Astrocyte (in vitro differentiated cells and primary cell): Measurements from ENCODE around the gene IL36A. TPM values are rescaled to one million over a fixed set of nuclear protein-coding genes. Genes with fewer than 3 reads are reported as not detected.

Source experiments
- DNase-seq: peaks from one replicate; pipeline ENCODE4 v3.0.0-alpha.2; 2010; ENCODE audit warnings: low read depth
- FAIRE-seq: peaks from 2 replicates; lab custom pipeline; 2011; peaks lifted over from hg19 to GRCh38; lab: Jason Lieb, UNC
- H2AFZ ChIP-seq: 2 replicates; pipeline ENCODE4 v1.6.0; 2012; ENCODE audit warnings: low read depth, low read length, inconsistent platforms
- H3K27ac ChIP-seq: 2 replicates; pipeline ENCODE4 v1.5.1; 2011; ENCODE audit warnings: low read depth, low read length, inconsistent platforms
- H3K27me3 ChIP-seq: 2 replicates; pipeline ENCODE4 v1.6.0; 2011; ENCODE audit warnings: low read length, inconsistent platforms; ENCODE audit not compliant: insufficient read depth
- H3K36me3 ChIP-seq: 2 replicates; pipeline ENCODE4 v1.5.1; 2011; ENCODE audit warnings: low read length, inconsistent platforms; ENCODE audit not compliant: insufficient read depth
- H3K4me1 ChIP-seq: 2 replicates; pipeline ENCODE4 v1.5.1; 2011; ENCODE audit warnings: low read length, inconsistent platforms; ENCODE audit not compliant: insufficient read depth
- H3K4me2 ChIP-seq: 2 replicates; pipeline ENCODE4 v1.6.0; 2012; ENCODE audit warnings: low read length, inconsistent platforms
- H3K4me3 ChIP-seq: 2 replicates; pipeline ENCODE4 v1.5.1; 2011; ENCODE audit warnings: low read depth, mild to moderate bottlenecking, low read length, inconsistent platforms; ENCODE audit not compliant: insufficient read depth
- H3K79me2 ChIP-seq: 2 replicates; pipeline ENCODE4 v1.6.0; 2012; ENCODE audit warnings: mild to moderate bottlenecking, low read length, inconsistent platforms; ENCODE audit not compliant: insufficient read depth
- H3K9ac ChIP-seq: 2 replicates; pipeline ENCODE4 v1.6.0; 2012; ENCODE audit warnings: mild to moderate bottlenecking, low read length, inconsistent platforms
- H3K9me3 ChIP-seq: 2 replicates; pipeline ENCODE4 v1.5.1; 2012; ENCODE audit warnings: low read depth, mild to moderate bottlenecking, low read length, inconsistent platforms; ENCODE audit not compliant: insufficient read depth
- H4K20me1 ChIP-seq: 2 replicates; pipeline ENCODE4 v1.6.0; 2012; ENCODE audit warnings: low read length, inconsistent platforms; ENCODE audit not compliant: insufficient read depth
- H3K27ac Mint-ChIP-seq: one replicate; pipeline ENCODE4 v1.8.0; 2021; ENCODE audit warnings: mild to moderate bottlenecking, mixed read lengths; ENCODE audit not compliant: unreplicated experiment
- H3K27me3 Mint-ChIP-seq: one replicate; pipeline ENCODE4 v1.8.0; 2021; ENCODE audit warnings: low read depth, mixed read lengths; ENCODE audit not compliant: unreplicated experiment
- H3K36me3 Mint-ChIP-seq: one replicate; pipeline ENCODE4 v1.8.0; 2021; ENCODE audit warnings: low read depth, mixed read lengths; ENCODE audit not compliant: unreplicated experiment
- H3K4me1 Mint-ChIP-seq: one replicate; pipeline ENCODE4 v1.8.0; 2021; ENCODE audit warnings: low read depth, mixed read lengths; ENCODE audit not compliant: unreplicated experiment
- H3K4me3 Mint-ChIP-seq: one replicate; pipeline ENCODE4 v1.8.0; 2021; ENCODE audit warnings: mild to moderate bottlenecking, moderate library complexity, mixed read lengths; ENCODE audit not compliant: unreplicated experiment
- H3K9me3 Mint-ChIP-seq: one replicate; pipeline ENCODE4 v1.8.0; 2021; ENCODE audit warnings: mild to moderate bottlenecking, mixed read lengths; ENCODE audit not compliant: unreplicated experiment
- EZH2 ChIP-seq: IDR thresholded peaks from 2 replicates; pipeline ENCODE4 v1.6.1; 2012; ENCODE audit warnings: mild to moderate bottlenecking, low read length, inconsistent platforms; ENCODE audit not compliant: insufficient read depth
- total RNA-seq: library from RNA; stranded (reverse); gene quantifications from 2 replicates; pipeline ENCODE4 v1.2.1, GENCODE V29; 2021
- TF ChIP-seq, protein P1 (sequence below): IDR thresholded peaks from 2 replicates; pipeline ENCODE4 v1.5.1; 2011; ENCODE audit warnings: low read depth, mild to moderate bottlenecking, inconsistent platforms, low read length, moderate library complexity; ENCODE audit not compliant: insufficient read depth

Gene IL36A
- total RNA-seq, 1 donor from 2014 or later, result not detected

DNA sequence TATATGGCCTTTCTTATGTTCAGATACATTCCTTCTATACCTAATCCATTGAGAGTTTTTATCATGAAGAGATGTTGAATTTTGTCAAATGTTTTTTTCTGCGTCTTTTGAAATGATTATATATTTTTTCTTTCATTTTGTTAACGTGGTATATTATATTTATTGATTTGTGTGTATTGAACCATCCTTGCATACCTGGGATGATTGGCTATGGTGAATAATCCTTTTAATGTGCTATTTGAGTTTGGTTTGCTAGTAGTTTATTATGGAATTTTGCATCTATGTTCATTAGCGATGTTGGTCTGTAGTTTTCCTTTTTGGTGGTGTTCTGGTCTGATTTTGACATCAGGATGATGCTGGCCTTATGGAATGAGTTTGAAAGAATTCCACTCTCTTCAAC is 15.6 kb upstream of the IL36A start:
- Histone ChIP-seq H3K9ac (no peak overlapping the region), H4K20me1 (no peaks in the 10 kb centered on the region), H3K4me3 (no peak overlapping the region), H3K4me1 (no peaks in the 10 kb centered on the region), H3K4me2 (no peak overlapping the region), H3K27me3 (peaks cover 2% of the 10 kb centered on the region), H2AFZ (no peak overlapping the region), H3K9me3 (no peaks in the 10 kb centered on the region), H3K36me3 (no peaks in the 10 kb centered on the region), H3K27ac (no peak overlapping the region), H3K79me2 (no peaks in the 10 kb centered on the region)
- Mint-ChIP-seq H3K9me3 (peaks cover 14% of the 10 kb centered on the region), H3K27me3 (peaks cover 5% of the 10 kb centered on the region), H3K27ac (no peak overlapping the region), H3K4me3 (no peak overlapping the region), H3K36me3 (no peaks in the 10 kb centered on the region), H3K4me1 (no peaks in the 10 kb centered on the region)
- DNase-seq, result no peak
- no peak for FAIRE-seq
- no peak for TF ChIP-seq EZH2
- TF ChIP-seq, protein P1, sequence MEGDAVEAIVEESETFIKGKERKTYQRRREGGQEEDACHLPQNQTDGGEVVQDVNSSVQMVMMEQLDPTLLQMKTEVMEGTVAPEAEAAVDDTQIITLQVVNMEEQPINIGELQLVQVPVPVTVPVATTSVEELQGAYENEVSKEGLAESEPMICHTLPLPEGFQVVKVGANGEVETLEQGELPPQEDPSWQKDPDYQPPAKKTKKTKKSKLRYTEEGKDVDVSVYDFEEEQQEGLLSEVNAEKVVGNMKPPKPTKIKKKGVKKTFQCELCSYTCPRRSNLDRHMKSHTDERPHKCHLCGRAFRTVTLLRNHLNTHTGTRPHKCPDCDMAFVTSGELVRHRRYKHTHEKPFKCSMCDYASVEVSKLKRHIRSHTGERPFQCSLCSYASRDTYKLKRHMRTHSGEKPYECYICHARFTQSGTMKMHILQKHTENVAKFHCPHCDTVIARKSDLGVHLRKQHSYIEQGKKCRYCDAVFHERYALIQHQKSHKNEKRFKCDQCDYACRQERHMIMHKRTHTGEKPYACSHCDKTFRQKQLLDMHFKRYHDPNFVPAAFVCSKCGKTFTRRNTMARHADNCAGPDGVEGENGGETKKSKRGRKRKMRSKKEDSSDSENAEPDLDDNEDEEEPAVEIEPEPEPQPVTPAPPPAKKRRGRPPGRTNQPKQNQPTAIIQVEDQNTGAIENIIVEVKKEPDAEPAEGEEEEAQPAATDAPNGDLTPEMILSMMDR, result no peak

DNA sequence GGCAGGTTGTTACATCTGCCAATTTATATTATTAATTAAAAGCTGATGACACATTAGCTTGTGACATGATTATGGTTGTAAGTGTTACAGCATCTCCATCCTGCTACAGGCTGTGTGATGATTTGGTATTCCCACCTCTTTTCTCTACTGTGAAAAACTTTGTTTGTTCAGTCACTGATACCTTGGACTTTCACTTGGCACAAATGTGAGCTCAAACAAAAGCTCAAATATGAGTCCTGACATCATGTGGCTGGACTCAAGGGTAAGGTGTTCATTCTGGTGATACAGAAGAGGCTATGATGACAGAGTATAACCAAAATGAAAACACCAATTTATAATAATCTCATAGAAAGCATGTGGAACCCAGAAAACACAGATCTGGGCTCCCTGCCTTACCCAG is 11.4 kb upstream of the IL36A start:
- no peaks in the 10 kb centered on the region for H3K36me3 ChIP-seq
- Mint-ChIP-seq H3K27ac (no peak overlapping the region), H3K27me3 (peaks cover 5% of the 10 kb centered on the region), H3K4me3 (no peak overlapping the region), H3K4me1 (no peaks in the 10 kb centered on the region), H3K9me3 (peaks cover 12% of the 10 kb centered on the region), H3K36me3 (no peaks in the 10 kb centered on the region)
- no peak overlapping the region for H3K27ac ChIP-seq
- H3K9ac ChIP-seq, result no peak overlapping the region
- H2AFZ ChIP-seq, result no peak overlapping the region
- TF ChIP-seq, protein P1, result no peak
- TF ChIP-seq EZH2, result no peak
- peaks cover 6% of the 10 kb centered on the region for H3K27me3 ChIP-seq
- FAIRE-seq, result no peak
- DNase-seq, result no peak
- no peaks in the 10 kb centered on the region for H3K4me1 ChIP-seq
- no peak overlapping the region for H3K4me2 ChIP-seq
- no peaks in the 10 kb centered on the region for H4K20me1 ChIP-seq
- no peak overlapping the region for H3K4me3 ChIP-seq
- no peaks in the 10 kb centered on the region for H3K9me3 ChIP-seq
- no peaks in the 10 kb centered on the region for H3K79me2 ChIP-seq

DNA sequence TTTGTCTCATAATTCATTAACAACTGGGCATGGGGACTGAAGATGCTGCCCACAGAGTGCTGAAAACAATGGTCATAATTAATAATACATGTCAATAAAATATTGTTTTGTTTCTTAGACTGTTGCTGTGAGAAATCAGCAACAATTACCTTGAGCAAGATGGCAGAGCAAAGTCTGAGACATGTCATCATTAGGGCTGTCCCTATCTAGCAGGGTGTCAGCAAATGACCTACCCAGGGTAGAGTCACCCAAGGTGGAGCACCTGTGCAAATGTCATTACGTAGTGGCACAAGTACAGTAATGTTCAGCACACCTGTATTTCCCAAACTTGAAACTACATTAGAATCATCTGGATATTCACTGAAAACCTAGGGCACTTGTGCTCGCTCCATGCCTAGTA is 10.6 kb upstream of the IL36A start:
- H3K4me1 Mint-ChIP-seq, result no peaks in the 10 kb centered on the region
- no peaks in the 10 kb centered on the region for H3K36me3 Mint-ChIP-seq
- H3K9me3 Mint-ChIP-seq, result peaks cover 9% of the 10 kb centered on the region

More for the DNA sequence above, 10.6 kb upstream of the IL36A start:
- Mint-ChIP-seq H3K4me3 (no peak overlapping the region), H3K27ac (no peak overlapping the region), H3K27me3 (peaks cover 5% of the 10 kb centered on the region)
- TF ChIP-seq, protein P1, result no peak
- no peak for TF ChIP-seq EZH2
- H3K27me3 ChIP-seq, result peaks cover 6% of the 10 kb centered on the region
- no peak overlapping the region for H3K9ac ChIP-seq
- no peak overlapping the region for H3K4me2 ChIP-seq
- no peaks in the 10 kb centered on the region for H3K4me1 ChIP-seq
- no peak overlapping the region for H2AFZ ChIP-seq
- no peaks in the 10 kb centered on the region for H3K79me2 ChIP-seq
- no peaks in the 10 kb centered on the region for H3K36me3 ChIP-seq
- no peaks in the 10 kb centered on the region for H3K9me3 ChIP-seq
- no peak for FAIRE-seq
- DNase-seq, result no peak
- H4K20me1 ChIP-seq, result no peaks in the 10 kb centered on the region
- no peak overlapping the region for H3K4me3 ChIP-seq
- H3K27ac ChIP-seq, result no peak overlapping the region
